H1 (cell line): Measurements from ENCODE around the gene NR2C2. TPM values are rescaled to one million over a fixed set of nuclear protein-coding genes. Genes with fewer than 3 reads are reported as not detected.

ENCODE experiments used
- ATF2 ChIP-seq: IDR thresholded peaks from 2 replicates; pipeline ENCODE4 v1.6.1; 2012; ENCODE audit warnings: low read length, inconsistent platforms
- CTCF ChIP-seq, 3 experiments: IDR thresholded peaks; 1 replicate in 2 of 3; 2 replicates in 1 of 3; pipeline versions ENCODE4 v1.5.1 to v1.6.1; 2011; ENCODE audit warnings: low read length in 3 of 3, mild to moderate bottlenecking in 3 of 3, inconsistent platforms in 2 of 3, low read depth in 1 of 3, moderate library complexity in 1 of 3; ENCODE audit not compliant: insufficient read depth in 1 of 3; ENCODE audit errors: control extremely low read depth in 1 of 3
- E2F6 ChIP-seq: IDR thresholded peaks from 2 replicates; pipeline ENCODE4 v1.6.1; 2012; ENCODE audit warnings: inconsistent platforms
- TCF12 ChIP-seq: IDR thresholded peaks from 2 replicates; pipeline ENCODE4 v1.6.1; 2011; ENCODE audit warnings: low read depth, mild to moderate bottlenecking, low read length
- polyA plus RNA-seq, 7 experiments: library from polyadenylated mRNA; depleted of rRNA in 3 of 7; stranded (reverse) in 5 of 7; unstranded in 2 of 7; fragments of >200 nt in 5 of 7; fragments of 200-250 nt in 2 of 7; gene quantifications; 1 replicate in 5 of 7; 2 replicates in 1 of 7; 4 replicates in 1 of 7; pipeline versions ENCODE4 v1.2.1 to v1.2.3, GENCODE V29; 2011 to 2013; ENCODE audit warnings: missing spikeins in 2 of 7, mixed read lengths in 2 of 7
- total RNA-seq: library from RNA; stranded (reverse); fragmentation: NEBNext Ultra II Directional; extraction: Animal tissue kit (Norgen Biotek cat#: 25700); gene quantifications from 2 replicates; pipeline ENCODE4 v1.2.1, GENCODE V29; 2021

NR2C2 gene
- total and polyA plus RNA-seq, 2 of the 8 experiments (the other 6 are each of a cell fraction or from before 2014, with no cell fraction given), result 16.6 to 44.4 TPM

- no peak for TF ChIP-seq ATF2
- no peak for TF ChIP-seq E2F6
- TF ChIP-seq TCF12, result no peak
- no peak for TF ChIP-seq CTCF (IDR thresholded peaks at IDR 0.05; ENCODE audit: control extremely low read depth in 1 of 3, insufficient read depth in 1 of 3, low read depth in 1 of 3, low read length in 3 of 3)
These were observed 37.3 kb downstream of the NR2C2 start (continued) for GRCh38 chr3:14984581-14985113.
